HEK293 (cell line): ENCODE data around the gene PJA2.

ENCODE experiments used
- MYNN ChIP-seq: fragments of 450-650 bp; formaldehyde crosslinking; IDR thresholded peaks from 2 replicates; pipeline ENCODE4 v1.5.1; 2016; ENCODE audit warnings: missing biosample characterization, missing genetic modification characterization, borderline replicate concordance
- OVOL3 ChIP-seq: fragments of 450-650 bp; formaldehyde crosslinking; IDR thresholded peaks from 2 replicates; pipeline ENCODE4 v1.5.1; 2016; ENCODE audit warnings: missing biosample characterization, missing genetic modification characterization
- YY1 ChIP-seq: fragments of 450-650 bp; formaldehyde crosslinking; IDR thresholded peaks from 2 replicates; pipeline ENCODE4 v1.5.1; 2018; ENCODE audit warnings: missing biosample characterization, missing genetic modification characterization
- ZNF114 ChIP-seq: fragments of 450-650 bp; formaldehyde crosslinking; IDR thresholded peaks from 2 replicates; pipeline ENCODE4 v1.5.0; 2017; ENCODE audit warnings: missing biosample characterization, missing genetic modification characterization
- ZNF266 ChIP-seq: fragments of 450-650 bp; formaldehyde crosslinking; IDR thresholded peaks from 2 replicates; pipeline ENCODE4 v1.5.1; 2016; ENCODE audit warnings: missing biosample characterization, missing genetic modification characterization, low read depth
- ZNF341 ChIP-seq: fragments of 450-650 bp; formaldehyde crosslinking; IDR thresholded peaks from 2 replicates; pipeline ENCODE4; 2016; ENCODE audit warnings: low read depth, missing biosample characterization, missing genetic modification characterization
- ZNF350 ChIP-seq: fragments of 450-650 bp; formaldehyde crosslinking; IDR thresholded peaks from 2 replicates; pipeline ENCODE4 v1.5.0; 2017; ENCODE audit warnings: missing biosample characterization, mild to moderate bottlenecking, missing genetic modification characterization
- ZNF560 ChIP-seq: fragments of 450-650 bp; formaldehyde crosslinking; IDR thresholded peaks from 2 replicates; pipeline ENCODE4 v1.5.1; 2017; ENCODE audit warnings: missing biosample characterization, missing genetic modification characterization, borderline replicate concordance
- ZNF610 ChIP-seq: fragments of 450-650 bp; formaldehyde crosslinking; IDR thresholded peaks from 2 replicates; pipeline ENCODE4 v1.5.1; 2016; ENCODE audit warnings: missing biosample characterization, missing genetic modification characterization, borderline replicate concordance
- TF ChIP-seq, protein P1 (sequence below): fragments of 450-650 bp; formaldehyde crosslinking; IDR thresholded peaks from 2 replicates; pipeline ENCODE4 v1.5.1; 2016; ENCODE audit warnings: missing biosample characterization, missing genetic modification characterization, low read depth
- TF ChIP-seq, protein P2 (sequence below): fragments of 450-650 bp; formaldehyde crosslinking; IDR thresholded peaks from 2 replicates; pipeline ENCODE4 v1.5.1; 2016; ENCODE audit warnings: missing biosample characterization, missing genetic modification characterization
- TF ChIP-seq, protein P3 (sequence below): fragments of 450-650 bp; formaldehyde crosslinking; IDR thresholded peaks from 2 replicates; pipeline ENCODE4 v1.5.1; 2016; ENCODE audit warnings: missing biosample characterization, missing genetic modification characterization
- TF ChIP-seq, protein P4 (sequence below): fragments of 450-650 bp; formaldehyde crosslinking; IDR thresholded peaks from 2 replicates; pipeline ENCODE4 v1.5.1; 2016; ENCODE audit warnings: missing biosample characterization, missing genetic modification characterization, borderline replicate concordance

DNA sequence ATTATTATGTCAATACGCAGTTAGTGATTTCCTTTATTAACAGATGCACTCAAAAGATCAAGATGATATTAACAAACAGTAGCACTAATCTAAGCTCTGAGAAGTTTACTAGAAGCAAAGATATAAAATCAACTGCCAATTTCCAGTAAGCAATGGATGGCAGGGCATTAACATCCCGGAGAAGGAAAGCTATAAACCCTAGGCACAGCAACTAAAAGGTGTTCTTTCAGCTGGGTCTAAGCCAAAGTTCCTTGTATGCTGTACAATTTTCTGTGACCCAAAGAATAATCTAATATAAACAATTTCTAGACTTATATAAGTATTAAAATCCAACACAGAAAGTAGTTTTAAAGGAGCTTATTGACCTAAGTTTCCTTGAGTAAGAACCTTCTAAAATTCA is 39.4 kb downstream of the PJA2 start:
- TF ChIP-seq MYNN (tag by site-specific recombination) (no peak), ZNF560 (tag by site-specific recombination) (no peak), ZNF350 (tag by site-specific recombination) (no peak), ZNF266 (tag by site-specific recombination) (no peak), ZNF610 (no peak), YY1 (tag by site-specific recombination) (no peak), OVOL3 (tag by site-specific recombination) (no peak), ZNF114 (tag by site-specific recombination) (no peak), ZNF341 (tag by site-specific recombination) (no peak)
- TF ChIP-seq, protein P1, sequence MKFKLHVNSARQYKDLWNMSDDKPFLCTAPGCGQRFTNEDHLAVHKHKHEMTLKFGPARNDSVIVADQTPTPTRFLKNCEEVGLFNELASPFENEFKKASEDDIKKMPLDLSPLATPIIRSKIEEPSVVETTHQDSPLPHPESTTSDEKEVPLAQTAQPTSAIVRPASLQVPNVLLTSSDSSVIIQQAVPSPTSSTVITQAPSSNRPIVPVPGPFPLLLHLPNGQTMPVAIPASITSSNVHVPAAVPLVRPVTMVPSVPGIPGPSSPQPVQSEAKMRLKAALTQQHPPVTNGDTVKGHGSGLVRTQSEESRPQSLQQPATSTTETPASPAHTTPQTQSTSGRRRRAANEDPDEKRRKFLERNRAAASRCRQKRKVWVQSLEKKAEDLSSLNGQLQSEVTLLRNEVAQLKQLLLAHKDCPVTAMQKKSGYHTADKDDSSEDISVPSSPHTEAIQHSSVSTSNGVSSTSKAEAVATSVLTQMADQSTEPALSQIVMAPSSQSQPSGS (tag by site-specific recombination) = no peak
- TF ChIP-seq, protein P2, sequence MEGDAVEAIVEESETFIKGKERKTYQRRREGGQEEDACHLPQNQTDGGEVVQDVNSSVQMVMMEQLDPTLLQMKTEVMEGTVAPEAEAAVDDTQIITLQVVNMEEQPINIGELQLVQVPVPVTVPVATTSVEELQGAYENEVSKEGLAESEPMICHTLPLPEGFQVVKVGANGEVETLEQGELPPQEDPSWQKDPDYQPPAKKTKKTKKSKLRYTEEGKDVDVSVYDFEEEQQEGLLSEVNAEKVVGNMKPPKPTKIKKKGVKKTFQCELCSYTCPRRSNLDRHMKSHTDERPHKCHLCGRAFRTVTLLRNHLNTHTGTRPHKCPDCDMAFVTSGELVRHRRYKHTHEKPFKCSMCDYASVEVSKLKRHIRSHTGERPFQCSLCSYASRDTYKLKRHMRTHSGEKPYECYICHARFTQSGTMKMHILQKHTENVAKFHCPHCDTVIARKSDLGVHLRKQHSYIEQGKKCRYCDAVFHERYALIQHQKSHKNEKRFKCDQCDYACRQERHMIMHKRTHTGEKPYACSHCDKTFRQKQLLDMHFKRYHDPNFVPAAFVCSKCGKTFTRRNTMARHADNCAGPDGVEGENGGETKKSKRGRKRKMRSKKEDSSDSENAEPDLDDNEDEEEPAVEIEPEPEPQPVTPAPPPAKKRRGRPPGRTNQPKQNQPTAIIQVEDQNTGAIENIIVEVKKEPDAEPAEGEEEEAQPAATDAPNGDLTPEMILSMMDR (tag by site-specific recombination) = no peak
- TF ChIP-seq, protein P3, sequence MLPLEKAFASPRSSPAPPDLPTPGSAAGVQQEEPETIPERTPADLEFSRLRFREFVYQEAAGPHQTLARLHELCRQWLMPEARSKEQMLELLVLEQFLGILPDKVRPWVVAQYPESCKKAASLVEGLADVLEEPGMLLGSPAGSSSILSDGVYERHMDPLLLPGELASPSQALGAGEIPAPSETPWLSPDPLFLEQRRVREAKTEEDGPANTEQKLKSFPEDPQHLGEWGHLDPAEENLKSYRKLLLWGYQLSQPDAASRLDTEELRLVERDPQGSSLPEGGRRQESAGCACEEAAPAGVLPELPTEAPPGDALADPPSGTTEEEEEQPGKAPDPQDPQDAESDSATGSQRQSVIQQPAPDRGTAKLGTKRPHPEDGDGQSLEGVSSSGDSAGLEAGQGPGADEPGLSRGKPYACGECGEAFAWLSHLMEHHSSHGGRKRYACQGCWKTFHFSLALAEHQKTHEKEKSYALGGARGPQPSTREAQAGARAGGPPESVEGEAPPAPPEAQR (tag by site-specific recombination) = no peak
- TF ChIP-seq, protein P4, sequence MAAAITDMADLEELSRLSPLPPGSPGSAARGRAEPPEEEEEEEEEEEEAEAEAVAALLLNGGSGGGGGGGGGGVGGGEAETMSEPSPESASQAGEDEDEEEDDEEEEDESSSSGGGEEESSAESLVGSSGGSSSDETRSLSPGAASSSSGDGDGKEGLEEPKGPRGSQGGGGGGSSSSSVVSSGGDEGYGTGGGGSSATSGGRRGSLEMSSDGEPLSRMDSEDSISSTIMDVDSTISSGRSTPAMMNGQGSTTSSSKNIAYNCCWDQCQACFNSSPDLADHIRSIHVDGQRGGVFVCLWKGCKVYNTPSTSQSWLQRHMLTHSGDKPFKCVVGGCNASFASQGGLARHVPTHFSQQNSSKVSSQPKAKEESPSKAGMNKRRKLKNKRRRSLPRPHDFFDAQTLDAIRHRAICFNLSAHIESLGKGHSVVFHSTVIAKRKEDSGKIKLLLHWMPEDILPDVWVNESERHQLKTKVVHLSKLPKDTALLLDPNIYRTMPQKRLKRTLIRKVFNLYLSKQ (tag by site-specific recombination) = no peak
